CD4-positive, alpha-beta T cell (primary cell): ENCODE results near the gene HMG20B. TPM values are rescaled to one million over a fixed set of nuclear protein-coding genes. Genes with fewer than 3 reads are reported as not detected.

Source experiments
- ATAC-seq: fragments of 200-7000 bp; cut with Tn5 transposase; one replicate; pipeline ENCODE4 v1.10.0; 2022; ENCODE audit warnings: mild to moderate bottlenecking; ENCODE audit not compliant: poor library complexity
- CTCF ChIA-PET: fragments of 350-600 bp; sonication (Branson Sonifier 250); formaldehyde crosslinking; loops from one replicate; lab custom pipeline; 2021; ENCODE audit warnings: antibody characterized with exemption, inconsistent platforms; lab: Charles Lee
- POLR2A ChIA-PET: fragments of 350-600 bp; sonication (Branson Sonifier 250); formaldehyde crosslinking; loops from one replicate; lab custom pipeline; 2021; ENCODE audit warnings: antibody characterized with exemption, inconsistent platforms; lab: Charles Lee
- DNase-seq, 14 experiments: peaks; one replicate each; pipeline ENCODE4 v3.0.0-alpha.2; 2013 to 2020; ENCODE audit warnings: mixed read lengths in 2 of 14
- H3K27ac ChIP-seq, 2 donors: one replicate each; pipeline versions ENCODE4 v1.5.1 to v1.7.0; 2013; ENCODE audit warnings: low read length in 2 of 2, low read depth in 1 of 2, mild to moderate bottlenecking in 1 of 2
- H3K27me3 ChIP-seq, 2 experiments: 1 replicate in 1 of 2; 2 replicates in 1 of 2; pipeline versions ENCODE4 v1.6.1 to v1.7.0; 2013; ENCODE audit warnings: low read length in 2 of 2, control low read depth in 1 of 2, mild to moderate bottlenecking in 1 of 2, moderate library complexity in 1 of 2; ENCODE audit not compliant: insufficient read depth in 2 of 2, control insufficient read depth in 1 of 2
- H3K36me3 ChIP-seq: one replicate; pipeline ENCODE4 v1.6.1; 2013; ENCODE audit warnings: low read length, control low read depth; ENCODE audit not compliant: insufficient read depth
- H3K4me1 ChIP-seq: one replicate; pipeline ENCODE4 v1.6.1; 2013; ENCODE audit warnings: low read length, control low read depth; ENCODE audit not compliant: insufficient read depth
- H3K4me3 ChIP-seq: one replicate; pipeline ENCODE4 v1.5.1; 2013; ENCODE audit warnings: mild to moderate bottlenecking, low read length, moderate library complexity
- H3K9me3 ChIP-seq, 2 experiments: 1 replicate in 1 of 2; 2 replicates in 1 of 2; pipeline versions ENCODE4 v1.6.1 to v1.7.0; 2013; ENCODE audit warnings: low read length in 2 of 2, mild to moderate bottlenecking in 2 of 2, control low read depth in 1 of 2, moderate library complexity in 1 of 2; ENCODE audit not compliant: control insufficient read depth in 1 of 2, insufficient read depth in 1 of 2
- H3K27ac Mint-ChIP-seq: one replicate; pipeline ENCODE4 v1.8.0; 2020; ENCODE audit warnings: mixed read lengths
- H3K27me3 Mint-ChIP-seq: one replicate; pipeline ENCODE4 v1.8.0; 2021; ENCODE audit warnings: mixed read lengths
- H3K36me3 Mint-ChIP-seq: one replicate; pipeline ENCODE4 v1.8.0; 2021; ENCODE audit warnings: low read depth, mixed read lengths
- H3K4me1 Mint-ChIP-seq: one replicate; pipeline ENCODE4 v1.8.0; 2021; ENCODE audit warnings: low read depth, mixed read lengths
- H3K4me3 Mint-ChIP-seq: one replicate; pipeline ENCODE4 v1.8.0; 2020; ENCODE audit warnings: mild to moderate bottlenecking, mixed read lengths
- H3K9me3 Mint-ChIP-seq: one replicate; pipeline ENCODE4 v1.8.0; 2020; ENCODE audit warnings: mixed read lengths
- intact Hi-C, 2 experiments: fragments of 100-400 bp; cut with DNase I in 1 of 2; cut with micrococcal nuclease in 1 of 2; formaldehyde crosslinking; loops; one replicate each; pipeline versions ENCODE4 v1.15.1 to v1.9.0; 2023 to 2025; cut with DNase I, micrococcal nuclease
- total RNA-seq, 174 experiments: library from RNA in 2 of 174; stranded (reverse) in 2 of 174; gene quantifications; one replicate each; pipeline ENCODE4 v1.2.3 and lab custom pipeline; 2021 to 2026
- TF ChIP-seq, protein P1 (sequence below): fragments of 200-600 bp; IDR thresholded peaks from one replicate; pipeline ENCODE4 v1.8.0; 2022; ENCODE audit warnings: antibody characterized with exemption, mild to moderate bottlenecking

Gene HMG20B
- total RNA-seq, 2 experiments from 2014 or later, result 34.3 to 36.6 TPM

DNA sequence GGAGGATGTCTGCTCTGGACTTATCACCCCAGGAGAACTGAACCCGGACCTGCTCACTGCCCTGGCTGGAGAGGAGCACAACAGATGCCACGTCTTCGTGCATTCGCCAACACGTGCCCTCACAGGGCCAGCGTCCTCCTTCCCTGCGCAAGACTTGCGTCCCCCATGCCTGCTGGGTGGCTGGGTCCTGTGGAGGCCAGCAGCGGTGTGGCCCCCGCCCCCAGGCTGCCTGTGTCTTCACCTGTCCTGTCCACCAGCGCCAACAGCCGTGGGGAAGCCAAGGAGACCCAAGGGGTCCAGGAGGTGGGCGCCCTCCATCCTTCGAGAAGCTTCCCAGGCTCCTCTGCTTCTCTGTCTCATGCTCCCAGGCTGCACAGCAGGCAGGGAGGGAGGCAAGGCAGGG lies 37.2 kb upstream of the HMG20B start:
- no peaks in the 10 kb centered on the region for H3K27me3 ChIP-seq
- CTCF ChIA-PET, result no interaction called here
- H3K4me1 ChIP-seq, result no peaks in the 10 kb centered on the region
- DNase-seq (no peak), ATAC-seq (no peak)
- H3K36me3 ChIP-seq, result peaks cover 52% of the 10 kb centered on the region
- Mint-ChIP-seq H3K4me1 (no peaks in the 10 kb centered on the region), H3K4me3 (no peak overlapping the region), H3K9me3 (no peaks in the 10 kb centered on the region), H3K27me3 (no peaks in the 10 kb centered on the region), H3K27ac (no peak overlapping the region), H3K36me3 (peaks cover 56% of the 10 kb centered on the region)
- intact Hi-C loops, result no loop called here
- POLR2A ChIA-PET, result no interaction called here
- TF ChIP-seq, protein P1, sequence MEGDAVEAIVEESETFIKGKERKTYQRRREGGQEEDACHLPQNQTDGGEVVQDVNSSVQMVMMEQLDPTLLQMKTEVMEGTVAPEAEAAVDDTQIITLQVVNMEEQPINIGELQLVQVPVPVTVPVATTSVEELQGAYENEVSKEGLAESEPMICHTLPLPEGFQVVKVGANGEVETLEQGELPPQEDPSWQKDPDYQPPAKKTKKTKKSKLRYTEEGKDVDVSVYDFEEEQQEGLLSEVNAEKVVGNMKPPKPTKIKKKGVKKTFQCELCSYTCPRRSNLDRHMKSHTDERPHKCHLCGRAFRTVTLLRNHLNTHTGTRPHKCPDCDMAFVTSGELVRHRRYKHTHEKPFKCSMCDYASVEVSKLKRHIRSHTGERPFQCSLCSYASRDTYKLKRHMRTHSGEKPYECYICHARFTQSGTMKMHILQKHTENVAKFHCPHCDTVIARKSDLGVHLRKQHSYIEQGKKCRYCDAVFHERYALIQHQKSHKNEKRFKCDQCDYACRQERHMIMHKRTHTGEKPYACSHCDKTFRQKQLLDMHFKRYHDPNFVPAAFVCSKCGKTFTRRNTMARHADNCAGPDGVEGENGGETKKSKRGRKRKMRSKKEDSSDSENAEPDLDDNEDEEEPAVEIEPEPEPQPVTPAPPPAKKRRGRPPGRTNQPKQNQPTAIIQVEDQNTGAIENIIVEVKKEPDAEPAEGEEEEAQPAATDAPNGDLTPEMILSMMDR, result no peak
- no peak overlapping the region for H3K4me3 ChIP-seq
- H3K9me3 ChIP-seq, result peaks cover 0 to 10% of the 10 kb centered on the region in 2 experiments
- H3K27ac ChIP-seq, result no peak overlapping the region

- ATAC-seq (no peak), DNase-seq (no peak)
- Histone ChIP-seq H3K36me3 (peaks cover 48% of the 10 kb centered on the region), H3K27me3 (no peaks in the 10 kb centered on the region), H3K27ac (no peak overlapping the region), H3K9me3 (peaks cover 0 to 10% of the 10 kb centered on the region in 2 experiments), H3K4me1 (no peaks in the 10 kb centered on the region), H3K4me3 (no peak overlapping the region)
- H3K36me3 Mint-ChIP-seq, result peaks cover 56% of the 10 kb centered on the region
- H3K4me1 Mint-ChIP-seq, result no peaks in the 10 kb centered on the region
- no peak overlapping the region for H3K27ac Mint-ChIP-seq
- POLR2A ChIA-PET, result no interaction called here
- no peaks in the 10 kb centered on the region for H3K9me3 Mint-ChIP-seq
- TF ChIP-seq, protein P1, result no peak
- no peak overlapping the region for H3K4me3 Mint-ChIP-seq
- intact Hi-C loops, result no loop called here
- H3K27me3 Mint-ChIP-seq, result no peaks in the 10 kb centered on the region
- CTCF ChIA-PET, result no interaction called here
Measured at GRCh38 chr19:3535981-3536380, 36.8 kb upstream of the HMG20B start.

GRCh38 chr19:3536429-3537100 lies 36.2 kb upstream of the HMG20B start:
- H3K27ac Mint-ChIP-seq, result no peak overlapping the region
- no peak for ATAC-seq
- Histone ChIP-seq H3K4me3 (no peak overlapping the region), H3K4me1 (no peaks in the 10 kb centered on the region), H3K9me3 (peaks cover 0 to 10% of the 10 kb centered on the region in 2 experiments), H3K27ac (no peak overlapping the region), H3K36me3 (peaks cover 42% of the 10 kb centered on the region), H3K27me3 (no peaks in the 10 kb centered on the region)
- H3K4me3 Mint-ChIP-seq, result no peak overlapping the region
- peaks cover 56% of the 10 kb centered on the region for H3K36me3 Mint-ChIP-seq
- TF ChIP-seq, protein P1, result no peak
- H3K4me1 Mint-ChIP-seq, result no peaks in the 10 kb centered on the region
- intact Hi-C loops, result no loop called here
- ChIA-PET CTCF (interaction anchor here (0.5 kb wide), 1 partner anchor 767 kb away, joined by 3 read pairs; no protein-coding TSS in a partner anchor), POLR2A (interaction anchor here (0.6 kb wide), 1 partner anchor 54 kb away, joined by 3 read pairs; no protein-coding TSS in a partner anchor)
- H3K9me3 Mint-ChIP-seq, result no peaks in the 10 kb centered on the region
- H3K27me3 Mint-ChIP-seq, result no peaks in the 10 kb centered on the region
- peak in 1 of 14 experiments; percentile 4 for DNase-seq
